HepG2 (cell line): ENCODE measurements around the gene GDNF. TPM values are rescaled to one million over a fixed set of nuclear protein-coding genes. Genes with fewer than 3 reads are reported as not detected.
"Not testable (repeated sequence)": the region's sequence is repeated elsewhere in the genome, so short reads cannot be mapped to it uniquely, and the experiment has no call there.

Source experiments
- ATAC-seq: fragments of 200-7000 bp; cut with Tn5 transposase; 3 replicates; pipeline ENCODE4 v1.9.1; 2020; ENCODE audit warnings: mild to moderate bottlenecking, moderate library complexity
- BruUV-seq: library from RNA; stranded (reverse); fragments of 400-500 nt; replicated peaks from 2 replicates; lab custom pipeline; 2021; lab: Mats Ljungman, UMichigan
- CTCF ChIA-PET: fragments of 300-600 bp; formaldehyde crosslinking; extraction: SDS; loops from one replicate; lab custom pipeline; 2021; ENCODE audit warnings: low total read pairs, inconsistent platforms, low intra/inter-chr PET ratio; lab: Yijun Ruan, JAX
- POLR2A ChIA-PET: fragments of 350-600 bp; sonication (Branson Sonifier 250); formaldehyde crosslinking; loops from one replicate; lab custom pipeline; 2020; ENCODE audit warnings: antibody characterized with exemption, inconsistent platforms; lab: Yijun Ruan, JAX
- DNase-seq: peaks from one replicate; pipeline ENCODE4 v3.0.0-alpha.2; 2015; ENCODE audit warnings: low spot score
- FAIRE-seq: peaks from 3 replicates; lab custom pipeline; 2011; peaks lifted over from hg19 to GRCh38; lab: Jason Lieb, UNC
- H2AFZ ChIP-seq: one replicate; pipeline ENCODE4 v1.6.1; 2011; ENCODE audit warnings: low read length, inconsistent platforms
- H3K27ac ChIP-seq: fragments of 300-600 bp; 3 replicates; pipeline ENCODE4 v1.8.0; 2011; ENCODE audit warnings: mixed run types, mild to moderate bottlenecking, mixed read lengths, low read length, inconsistent platforms; ENCODE audit not compliant: insufficient read depth; ENCODE audit errors: extremely low read length
- H3K27me3 ChIP-seq, 2 experiments: fragments of 200-600 bp in 1 of 2; 2 replicates in 1 of 2; 3 replicates in 1 of 2; pipeline versions ENCODE4 v1.6.0 to v1.8.0; 2011; ENCODE audit warnings: low read length in 2 of 2, mild to moderate bottlenecking in 2 of 2, moderate library complexity in 2 of 2, inconsistent platforms in 1 of 2; ENCODE audit not compliant: insufficient read depth in 2 of 2, control insufficient read depth in 1 of 2
- H3K36me3 ChIP-seq, 2 experiments: fragments of 200-600 bp in 1 of 2; replicated peaks in 1 of 2; 2 replicates in 1 of 2; 3 replicates in 1 of 2; pipeline versions ENCODE4 v1.5.1 to v1.8.0; 2011; ENCODE audit warnings: low read length in 2 of 2, inconsistent platforms in 1 of 2; ENCODE audit not compliant: insufficient read depth in 2 of 2, control insufficient read depth in 1 of 2
- H3K4me1 ChIP-seq: 2 replicates; pipeline ENCODE4 v1.5.1; 2012; ENCODE audit warnings: low read length, inconsistent platforms; ENCODE audit not compliant: insufficient read depth
- H3K4me2 ChIP-seq: 2 replicates; pipeline ENCODE4 v1.6.0; 2011; ENCODE audit warnings: low read depth, low read length, inconsistent platforms
- H3K4me3 ChIP-seq, 3 experiments: fragments of 200-600 bp in 1 of 3; sonication (generic), shearing (Covaris generic) in 1 of 3; replicated peaks in 1 of 3; 2 replicates each; pipeline ENCODE4 v1.5.1; 2011 to 2016; ENCODE audit warnings: low read length in 3 of 3, inconsistent platforms in 2 of 3, low read depth in 2 of 3, mild to moderate bottlenecking in 2 of 3, control low read depth in 1 of 3, mixed read lengths in 1 of 3; ENCODE audit not compliant: insufficient read depth in 1 of 3
- H3K79me2 ChIP-seq: one replicate; pipeline ENCODE4 v1.6.1; 2011; ENCODE audit warnings: low read length, inconsistent platforms; ENCODE audit not compliant: insufficient read depth
- H3K9ac ChIP-seq: 2 replicates; pipeline ENCODE4 v1.6.0; 2011; ENCODE audit warnings: mild to moderate bottlenecking, low read depth, low read length, inconsistent platforms; ENCODE audit not compliant: insufficient read depth
- H3K9me3 ChIP-seq: 2 replicates; pipeline ENCODE4 v1.5.1; 2012; ENCODE audit warnings: mild to moderate bottlenecking, low read length
- H4K20me1 ChIP-seq: 2 replicates; pipeline ENCODE4 v1.6.0; 2011; ENCODE audit warnings: inconsistent platforms, mild to moderate bottlenecking, low read length, moderate library complexity; ENCODE audit not compliant: insufficient read depth
- GLI4 ChIP-seq: sonication (generic); formaldehyde crosslinking; IDR thresholded peaks from 2 replicates; pipeline ENCODE4 v1.5.1; 2020; ENCODE audit warnings: missing genetic modification reagents, mild to moderate bottlenecking, moderate library complexity, borderline replicate concordance
- ZNF572 ChIP-seq: sonication (generic); formaldehyde crosslinking; IDR thresholded peaks from 2 replicates; pipeline ENCODE4 v1.5.1; 2020; ENCODE audit warnings: mild to moderate bottlenecking, missing genetic modification reagents
- WGBS: methylation state at CpG from one replicate; pipeline ENCODE4 v1.1.6; 2017; ENCODE audit warnings: low lambda C conversion rate; 5-methylcytosine and 5-hydroxymethylcytosine counted together
- in situ Hi-C: cut with HindIII; loops from 2 replicates; pipeline ENCODE4 v1.10.0; 2017; ENCODE audit warnings: low pct_unique_long_range_greater_than_20kb; ENCODE audit not compliant: extremely low pct_ligation_motif_present
- intact Hi-C: fragments of 100-400 bp; cut with micrococcal nuclease; formaldehyde crosslinking; loops from one replicate; pipeline ENCODE4 v1.10.0; 2022; ENCODE audit not compliant: unreplicated experiment
- polyA plus RNA-seq, 8 experiments: library from polyadenylated mRNA; depleted of rRNA in 3 of 8; stranded (reverse) in 7 of 8; unstranded in 1 of 8; fragments of >200 nt; fragmentation: Illumina TruSeq in 4 of 8; extraction: Trizol in 4 of 8; gene quantifications; 2 replicates each; pipeline versions ENCODE4 v1.2.1 to v1.2.3, GENCODE V29; 2011 to 2016; ENCODE audit warnings: low read depth in 4 of 8, missing spikeins in 1 of 8, mixed read lengths in 1 of 8; ENCODE audit not compliant: insufficient read depth in 1 of 8
- total RNA-seq, 5 experiments: library from RNA; depleted of rRNA; stranded (reverse); fragments of >200 nt; fragmentation: Illumina TruSeq; extraction: Trizol; gene quantifications; 2 replicates each; pipeline ENCODE4 v1.2.3, GENCODE V29; 2016; ENCODE audit warnings: low read depth in 1 of 5

Gene GDNF
- total and polyA plus RNA-seq, 2 of the 13 experiments (the other 11 are each of a cell fraction or from before 2014, with no cell fraction given), result 0.24 to 0.46 TPM

DNA sequence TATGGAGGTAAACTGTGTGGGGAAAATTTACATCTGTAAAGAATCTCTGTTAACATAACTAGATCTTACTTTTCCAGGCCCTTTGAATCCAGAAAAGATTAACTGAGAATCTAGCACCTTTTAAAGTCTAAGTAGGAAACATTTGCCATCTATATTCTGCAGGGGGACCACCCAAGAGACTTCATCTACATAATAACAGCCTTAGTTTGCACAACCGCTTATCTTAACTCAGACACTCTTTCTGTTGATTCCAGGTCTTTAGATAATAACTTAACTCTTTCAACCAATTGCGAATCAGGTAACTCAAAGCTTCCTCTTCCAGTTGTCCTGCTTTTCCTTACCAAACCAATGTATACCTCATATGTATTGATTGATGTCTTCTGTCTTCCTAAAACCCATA is 53.4 kb downstream of the GDNF start:
- no peaks in the 10 kb centered on the region for H3K36me3 ChIP-seq
- H2AFZ ChIP-seq, result no peak overlapping the region
- no peak overlapping the region for H3K9ac ChIP-seq
- no peaks in the 10 kb centered on the region for H4K20me1 ChIP-seq
- in situ Hi-C loops, result no loop called here
- TF ChIP-seq ZNF572 (CRISPR knock-in tag), result no peak
- no peak for TF ChIP-seq GLI4 (CRISPR knock-in tag)
- TF ChIP-seq, all 625 proteins: peak for 0
- no peaks in the 10 kb centered on the region for H3K79me2 ChIP-seq
- peaks cover 0 to 1% of the 10 kb centered on the region in 2 experiments; a peak in 3 of 5 replicates for H3K27me3 ChIP-seq
- intact Hi-C loops, result no loop called here
- CTCF ChIA-PET, result no interaction called here
- no peak overlapping the region for H3K4me2 ChIP-seq
- no peaks in the 10 kb centered on the region for H3K9me3 ChIP-seq
- H3K4me3 ChIP-seq, result no peak overlapping the region
- ATAC-seq, result no peak
- WGBS, result 28% methylated on average over 2 of the region's 2 CpGs
- POLR2A ChIA-PET, result no interaction called here
- H3K4me1 ChIP-seq, result peaks cover 10% of the 10 kb centered on the region
- H3K27ac ChIP-seq, result no peak overlapping the region
- no peak for FAIRE-seq
- no TSS peak for BruUV-seq
- DNase-seq, result no peak

GRCh38 chr5:37781409-37781808 is 58.4 kb downstream of the GDNF start:
- CTCF ChIA-PET, result not testable (repeated sequence)

More at GRCh38 chr5:37781409-37781808, 58.4 kb downstream of the GDNF start:
- in situ Hi-C loops, H3K27ac ChIP-seq, DNase-seq, H3K4me3 ChIP-seq, BruUV-seq, H3K4me2 ChIP-seq, FAIRE-seq, H3K79me2 ChIP-seq, H3K27me3 ChIP-seq, intact Hi-C loops, H3K4me1 ChIP-seq, H3K9me3 ChIP-seq, H4K20me1 ChIP-seq, H2AFZ ChIP-seq, H3K9ac ChIP-seq, ATAC-seq, H3K36me3 ChIP-seq, POLR2A ChIA-PET: not testable (repeated sequence)
- WGBS, result 51% methylated on average over 8 of the region's 8 CpGs
